ENCODE results near the gene THSD8. TPM values are rescaled to one million over a fixed set of nuclear protein-coding genes. Genes with fewer than 3 reads are reported as not detected.

The THSD8 gene
- total RNA-seq, 1 donor from 2014 or later, result 16.5 TPM

DNA sequence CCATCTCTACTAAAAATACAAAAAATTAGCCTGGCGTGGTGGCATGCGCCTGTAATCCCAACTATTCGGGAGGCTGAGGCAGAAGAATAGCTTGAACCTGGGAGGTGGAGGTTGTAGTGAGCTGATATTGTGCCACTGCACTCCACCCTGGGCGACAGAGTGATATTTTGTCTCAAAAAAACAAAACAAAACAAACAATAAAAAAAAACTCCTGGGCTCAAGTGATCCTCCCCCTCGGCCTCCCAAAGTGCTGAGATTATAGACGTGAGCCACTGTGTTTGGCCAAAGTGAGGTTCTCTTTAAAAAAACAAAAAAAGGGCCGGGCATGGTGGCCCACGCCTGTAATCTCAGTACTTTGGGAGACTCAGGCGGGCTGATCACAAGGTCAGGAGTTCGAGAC, 14.4 kb upstream of the THSD8 start:
- Mint-ChIP-seq H3K4me1 (ENCODE audit: low read depth) (peaks cover 18% of the 10 kb centered on the region), H3K4me3 (ENCODE audit: low read depth) (no peak overlapping the region), H3K9me3 (ENCODE audit: low read depth) (no peaks in the 10 kb centered on the region), H3K27ac (no peak overlapping the region), H3K36me3 (ENCODE audit: insufficient read depth) (no peaks in the 10 kb centered on the region), H3K27me3 (peaks cover 15% of the 10 kb centered on the region)
- TF ChIP-seq, protein P1, sequence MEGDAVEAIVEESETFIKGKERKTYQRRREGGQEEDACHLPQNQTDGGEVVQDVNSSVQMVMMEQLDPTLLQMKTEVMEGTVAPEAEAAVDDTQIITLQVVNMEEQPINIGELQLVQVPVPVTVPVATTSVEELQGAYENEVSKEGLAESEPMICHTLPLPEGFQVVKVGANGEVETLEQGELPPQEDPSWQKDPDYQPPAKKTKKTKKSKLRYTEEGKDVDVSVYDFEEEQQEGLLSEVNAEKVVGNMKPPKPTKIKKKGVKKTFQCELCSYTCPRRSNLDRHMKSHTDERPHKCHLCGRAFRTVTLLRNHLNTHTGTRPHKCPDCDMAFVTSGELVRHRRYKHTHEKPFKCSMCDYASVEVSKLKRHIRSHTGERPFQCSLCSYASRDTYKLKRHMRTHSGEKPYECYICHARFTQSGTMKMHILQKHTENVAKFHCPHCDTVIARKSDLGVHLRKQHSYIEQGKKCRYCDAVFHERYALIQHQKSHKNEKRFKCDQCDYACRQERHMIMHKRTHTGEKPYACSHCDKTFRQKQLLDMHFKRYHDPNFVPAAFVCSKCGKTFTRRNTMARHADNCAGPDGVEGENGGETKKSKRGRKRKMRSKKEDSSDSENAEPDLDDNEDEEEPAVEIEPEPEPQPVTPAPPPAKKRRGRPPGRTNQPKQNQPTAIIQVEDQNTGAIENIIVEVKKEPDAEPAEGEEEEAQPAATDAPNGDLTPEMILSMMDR (IDR thresholded peaks at IDR 0.05; ENCODE audit: unreplicated experiment), result no peak
- no peak for DNase-seq (ENCODE audit: low spot score, unreplicated experiment)

GRCh38 chr19:12788042-12788681, 13.7 kb upstream of the THSD8 start:
- no peak for DNase-seq (ENCODE audit: low spot score, unreplicated experiment)
- H3K27me3 Mint-ChIP-seq, result peaks cover 15% of the 10 kb centered on the region
- no peaks in the 10 kb centered on the region for H3K9me3 Mint-ChIP-seq (ENCODE audit: low read depth)
- peaks cover 18% of the 10 kb centered on the region for H3K4me1 Mint-ChIP-seq (ENCODE audit: low read depth)
- peak overlapping the region; percentile 59 for H3K27ac Mint-ChIP-seq
- TF ChIP-seq, protein P1 (IDR thresholded peaks at IDR 0.05; ENCODE audit: unreplicated experiment), result no peak
- no peaks in the 10 kb centered on the region for H3K36me3 Mint-ChIP-seq (ENCODE audit: insufficient read depth)
- H3K4me3 Mint-ChIP-seq (ENCODE audit: low read depth), result no peak overlapping the region

GRCh38 chr19:12788682-12789097, 13.2 kb upstream of the THSD8 start:
- Mint-ChIP-seq H3K9me3 (ENCODE audit: low read depth) (no peaks in the 10 kb centered on the region), H3K27ac (peak overlapping the region; percentile 72), H3K4me1 (ENCODE audit: low read depth) (peaks cover 16% of the 10 kb centered on the region), H3K36me3 (ENCODE audit: insufficient read depth) (no peaks in the 10 kb centered on the region), H3K4me3 (ENCODE audit: low read depth) (no peak overlapping the region), H3K27me3 (peaks cover 15% of the 10 kb centered on the region)
- DNase-seq (ENCODE audit: low spot score, unreplicated experiment), result no peak
- TF ChIP-seq, protein P1 (IDR thresholded peaks at IDR 0.05; ENCODE audit: unreplicated experiment), result no peak

DNA sequence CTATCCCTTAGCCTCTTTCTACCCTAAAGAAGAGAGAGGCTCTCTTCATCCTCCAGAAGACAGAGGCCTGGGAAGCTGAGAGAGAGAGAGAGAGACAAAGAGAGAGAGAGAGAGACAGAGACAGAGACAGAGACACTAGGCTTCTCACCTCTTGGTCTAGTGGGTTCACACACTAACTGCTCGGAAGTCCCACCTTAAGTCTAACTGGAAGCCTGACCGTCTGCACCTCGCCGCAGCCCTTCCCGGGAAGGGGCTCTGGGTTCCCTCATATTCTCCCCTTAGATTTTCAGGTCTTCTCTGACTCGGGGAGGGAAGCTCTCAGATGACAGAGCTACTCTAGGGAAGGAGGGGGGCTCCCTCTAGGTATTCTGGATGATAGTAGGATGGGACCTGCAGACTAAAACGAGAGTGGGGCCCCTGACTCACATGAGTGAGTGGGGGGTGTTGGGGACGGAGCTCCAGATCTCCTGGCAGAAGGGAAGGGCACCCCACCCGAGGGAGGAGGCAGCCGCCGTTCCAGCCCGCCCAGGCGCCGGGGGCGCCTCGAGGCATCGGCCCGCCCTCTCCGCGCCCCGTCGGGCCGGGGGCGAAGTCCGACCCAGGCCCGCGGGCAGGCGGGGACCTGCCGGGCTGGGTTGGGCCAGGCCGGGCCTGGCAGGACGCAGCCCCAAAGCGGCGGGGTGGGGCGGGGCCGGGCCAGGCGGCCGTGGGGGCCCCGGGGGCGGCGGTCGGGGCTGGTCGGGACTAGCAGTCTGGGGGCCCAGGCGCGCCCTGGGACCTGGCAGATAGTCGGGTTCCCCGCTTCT, 12.6 kb upstream of the THSD8 start:
- Mint-ChIP-seq H3K27me3 (peaks cover 18% of the 10 kb centered on the region), H3K9me3 (ENCODE audit: low read depth) (no peaks in the 10 kb centered on the region), H3K4me1 (ENCODE audit: low read depth) (peaks cover 18% of the 10 kb centered on the region), H3K4me3 (ENCODE audit: low read depth) (peak overlapping the region; percentile 56), H3K36me3 (ENCODE audit: insufficient read depth) (no peaks in the 10 kb centered on the region), H3K27ac (peak overlapping the region; percentile 72)
- TF ChIP-seq, protein P1 (IDR thresholded peaks at IDR 0.05; ENCODE audit: unreplicated experiment), result no peak
- DNase-seq (ENCODE audit: low spot score, unreplicated experiment), result no peak

DNA sequence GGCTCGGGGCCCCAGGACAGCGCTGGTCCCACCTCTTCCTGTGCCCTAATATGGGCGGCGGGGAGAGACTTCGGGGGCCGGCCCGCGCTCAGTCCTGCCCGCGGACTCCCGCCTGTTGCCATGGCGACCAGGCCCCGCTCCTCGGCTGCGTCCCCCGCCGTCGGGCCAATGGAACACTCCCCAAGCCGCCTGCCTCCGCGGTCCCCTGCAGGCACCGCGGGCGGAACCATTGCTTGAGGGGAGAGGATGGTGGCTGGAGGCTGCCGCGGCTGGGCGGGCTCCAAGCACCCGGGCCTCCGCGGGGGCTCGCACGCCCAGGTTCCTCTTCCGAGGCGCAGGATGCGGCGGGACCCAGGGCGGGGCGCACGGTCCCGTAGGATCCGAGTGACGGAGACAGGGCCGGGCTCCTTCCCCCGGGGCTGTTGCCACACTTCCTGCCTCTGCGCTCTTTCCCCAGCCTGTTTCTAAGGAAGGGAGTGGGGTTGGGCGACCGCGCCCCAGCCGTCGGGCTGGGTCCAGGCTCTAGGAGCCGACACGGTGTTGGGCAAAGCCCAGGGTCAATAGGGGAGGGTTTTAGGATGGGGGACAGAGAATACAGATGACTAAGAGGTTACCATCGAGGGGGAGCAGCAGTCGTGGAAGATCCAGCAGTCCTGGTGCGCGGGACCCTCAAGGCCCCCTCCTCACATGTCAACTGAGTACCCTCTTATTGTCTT, 11.8 kb upstream of the THSD8 start:
- peaks cover 18% of the 10 kb centered on the region for H3K27me3 Mint-ChIP-seq
- H3K36me3 Mint-ChIP-seq (ENCODE audit: insufficient read depth), result no peaks in the 10 kb centered on the region
- peak overlapping the region; percentile 55 for H3K4me3 Mint-ChIP-seq (ENCODE audit: low read depth)
- peaks cover 18% of the 10 kb centered on the region for H3K4me1 Mint-ChIP-seq (ENCODE audit: low read depth)
- TF ChIP-seq, protein P1 (IDR thresholded peaks at IDR 0.05; ENCODE audit: unreplicated experiment), result no peak
- no peaks in the 10 kb centered on the region for H3K9me3 Mint-ChIP-seq (ENCODE audit: low read depth)
- no peak overlapping the region for H3K27ac Mint-ChIP-seq
- DNase-seq (ENCODE audit: low spot score, unreplicated experiment), result peak; percentile 83
